Common myeloid progenitor, CD34-positive (primary cell): ENCODE results near the gene SF3B3.

Experiments used
- CTCF ChIA-PET: fragments of 350-600 bp; sonication (Branson Sonifier 250); formaldehyde crosslinking; loops from one replicate; lab custom pipeline; 2021; ENCODE audit warnings: antibody characterized with exemption; lab: Charles Lee
- POLR2A ChIA-PET: fragments of 350-600 bp; sonication (Branson Sonifier 250); formaldehyde crosslinking; loops from one replicate; lab custom pipeline; 2021; ENCODE audit warnings: antibody characterized with exemption; lab: Charles Lee
- DNase-seq, 3 donors: peaks; one replicate each; pipeline versions ENCODE4 v3.0.0 to v3.0.0-alpha.2; 2013
- H3K27ac ChIP-seq, 2 experiments: 1 replicate in 1 of 2; 2 replicates in 1 of 2; pipeline ENCODE4 v1.7.0; 2013; ENCODE audit warnings: inconsistent platforms in 2 of 2, low read length in 2 of 2, mild to moderate bottlenecking in 2 of 2, low read depth in 1 of 2, moderate library complexity in 1 of 2; ENCODE audit not compliant: severe bottlenecking in 2 of 2, insufficient read depth in 1 of 2, poor library complexity in 1 of 2
- H3K27me3 ChIP-seq, 5 experiments: replicated peaks in 2 of 5; 1 replicate in 3 of 5; 2 replicates in 2 of 5; pipeline versions ENCODE4 v1.6.1 to v1.7.0; 2013; ENCODE audit warnings: low read length in 4 of 5, mild to moderate bottlenecking in 2 of 5, moderate library complexity in 2 of 5, inconsistent platforms in 1 of 5; ENCODE audit not compliant: insufficient read depth in 5 of 5, control insufficient read depth in 4 of 5
- H3K36me3 ChIP-seq, 4 experiments: 1 replicate in 2 of 4; 2 replicates in 2 of 4; pipeline versions ENCODE4 v1.6.1 to v1.7.0; 2013; ENCODE audit warnings: low read length in 3 of 4, control low read depth in 1 of 4, mild to moderate bottlenecking in 1 of 4; ENCODE audit not compliant: control insufficient read depth in 4 of 4, insufficient read depth in 4 of 4
- H3K4me1 ChIP-seq, 4 experiments: 1 replicate in 3 of 4; 2 replicates in 1 of 4; pipeline versions ENCODE4 v1.6.1 to v1.7.1; 2013; ENCODE audit warnings: low read length in 3 of 4, mild to moderate bottlenecking in 3 of 4, control low read depth in 1 of 4, inconsistent platforms in 1 of 4, moderate library complexity in 1 of 4; ENCODE audit not compliant: control insufficient read depth in 4 of 4, insufficient read depth in 4 of 4; ENCODE audit errors: control extremely low read depth in 1 of 4
- H3K4me3 ChIP-seq, 7 experiments: 1 replicate in 4 of 7; 2 replicates in 3 of 7; pipeline versions ENCODE4 v1.5.1 to v1.7.0; 2013; ENCODE audit warnings: mild to moderate bottlenecking in 7 of 7, low read length in 6 of 7, moderate library complexity in 6 of 7, inconsistent platforms in 2 of 7, low read depth in 2 of 7, control low read depth in 1 of 7; ENCODE audit not compliant: insufficient read depth in 4 of 7, control insufficient read depth in 1 of 7; ENCODE audit errors: extremely low read depth in 1 of 7
- H3K9me3 ChIP-seq, 5 experiments: 1 replicate in 4 of 5; 2 replicates in 1 of 5; pipeline versions ENCODE4 v1.6.1 to v1.7.1; 2013; ENCODE audit warnings: low read length in 4 of 5, mild to moderate bottlenecking in 2 of 5, inconsistent platforms in 1 of 5, low read depth in 1 of 5, moderate library complexity in 1 of 5; ENCODE audit not compliant: control insufficient read depth in 4 of 5, insufficient read depth in 2 of 5; ENCODE audit errors: control extremely low read depth in 1 of 5
- WGBS: methylation state at CpG from one replicate; pipeline ENCODE4 v1.1.5; 2013; ENCODE audit not compliant: insufficient coverage; 5-methylcytosine and 5-hydroxymethylcytosine counted together

The SF3B3 gene

DNA sequence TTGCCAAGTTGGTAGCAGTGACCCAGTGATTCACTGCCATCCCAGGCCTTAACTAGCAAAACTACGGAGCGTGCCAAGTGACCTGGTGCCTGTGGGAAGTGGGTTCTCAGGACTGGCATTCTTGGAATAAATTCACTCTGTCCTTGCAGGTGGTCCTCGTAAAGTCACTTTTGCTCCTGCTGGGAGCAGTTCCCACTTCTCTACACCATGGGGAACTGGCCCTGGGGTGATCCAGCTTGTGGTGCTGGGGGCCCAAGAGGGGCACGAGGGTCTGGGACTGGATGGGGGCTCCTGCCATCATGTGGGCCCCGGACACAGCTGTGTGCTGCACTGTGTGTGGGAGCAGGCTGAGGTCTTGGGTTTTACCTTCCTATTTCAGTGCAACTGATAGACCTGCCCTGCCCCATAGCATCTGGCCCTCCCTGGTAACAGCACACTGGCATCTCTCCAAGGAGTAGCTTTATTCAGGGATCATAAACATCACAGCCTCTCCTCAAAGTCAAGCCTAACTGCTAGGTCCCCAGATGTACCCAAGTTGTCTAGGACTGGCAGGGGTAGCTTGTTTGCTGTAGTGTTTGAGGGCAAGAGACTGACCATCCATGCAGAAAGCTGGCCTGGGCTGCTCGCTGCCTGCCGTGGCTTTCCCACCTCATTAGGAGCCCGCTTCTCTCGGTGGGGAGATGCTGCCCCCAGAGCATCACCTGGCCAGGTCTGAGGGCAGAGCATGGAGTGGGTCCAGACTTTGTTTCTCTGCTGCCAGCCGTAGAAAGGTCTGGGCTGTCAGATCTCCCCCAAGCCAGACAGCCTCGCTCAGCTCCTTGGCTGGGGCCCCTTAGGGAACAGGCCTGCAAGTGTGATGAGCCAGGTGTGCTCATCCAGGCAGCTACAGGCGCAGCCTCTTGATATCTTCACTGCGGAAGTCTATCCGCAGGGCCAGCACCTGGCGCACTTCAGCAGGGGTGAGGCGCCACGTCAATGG lies 43.2 kb upstream of the SF3B3 start:
- no peak for DNase-seq
- WGBS, result 92% methylated on average over 17 of the region's 17 CpGs
- no peak overlapping the region for H3K27ac ChIP-seq
- peaks cover 5 to 58% (median 43%) of the 10 kb centered on the region in 4 experiments for H3K36me3 ChIP-seq
- H3K4me1 ChIP-seq, result peaks cover 0 to 16% (median 3%) of the 10 kb centered on the region in 4 experiments
- ChIA-PET CTCF (interaction anchor here (1.0 to 4.0 kb wide), 4 partner anchors 12 to 107 kb away, joined by 3 to 16 read pairs (median 4); no protein-coding TSS in a partner anchor), POLR2A (no interaction called here)
- no peaks in the 10 kb centered on the region for H3K9me3 ChIP-seq
- no peaks in the 10 kb centered on the region for H3K27me3 ChIP-seq
- H3K4me3 ChIP-seq, result no peak overlapping the region

- POLR2A ChIA-PET, result no interaction called here
Observed at GRCh38 chr16:70481929-70482536, 41.6 kb upstream of the SF3B3 start.

GRCh38 chr16:70482624-70483023 lies 41.0 kb upstream of the SF3B3 start:
- peaks cover 11 to 58% (median 49%) of the 10 kb centered on the region in 4 experiments for H3K36me3 ChIP-seq
- H3K27ac ChIP-seq, result no peak overlapping the region

More at GRCh38 chr16:70481929-70482536, 41.6 kb upstream of the SF3B3 start:
- Histone ChIP-seq H3K4me1 (peaks cover 0 to 16% (median 3%) of the 10 kb centered on the region in 4 experiments), H3K4me3 (no peak overlapping the region), H3K36me3 (peaks cover 9 to 58% (median 49%) of the 10 kb centered on the region in 4 experiments), H3K27ac (no peak overlapping the region), H3K9me3 (no peaks in the 10 kb centered on the region), H3K27me3 (no peaks in the 10 kb centered on the region)
- DNase-seq, result no peak
- CTCF ChIA-PET, result interaction anchor here (1.3 kb wide), 1 partner anchor 13 kb away, joined by 3 read pairs; no protein-coding TSS in a partner anchor
- 91% methylated on average over 7 of the region's 7 CpGs for WGBS

DNA sequence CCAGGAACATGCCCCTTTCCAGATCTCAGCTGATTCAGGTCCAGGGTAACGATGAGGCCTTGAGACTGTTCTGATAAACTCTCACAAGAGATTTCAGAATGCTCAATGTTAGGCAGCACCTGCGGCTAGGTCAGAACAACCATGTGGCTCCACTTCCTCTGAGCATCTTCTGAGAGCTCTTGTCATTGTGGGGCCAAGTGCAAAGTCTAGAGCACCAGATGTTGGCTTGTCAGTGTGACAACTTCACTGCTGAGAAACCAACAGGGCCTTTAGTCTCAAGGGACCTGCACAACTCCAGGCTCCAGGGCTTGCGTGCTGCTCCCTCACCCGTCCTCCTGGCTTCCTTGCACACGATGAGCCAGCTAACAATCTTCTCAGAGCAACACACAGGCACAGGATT lies 40.2 kb upstream of the SF3B3 start:
- H3K4me3 ChIP-seq, result no peak overlapping the region
- 89% methylated on average over 5 of the region's 5 CpGs for WGBS
- ChIA-PET POLR2A (no interaction called here), CTCF (interaction anchor here (0.7 to 2.0 kb wide), 4 partner anchors 10 to 89 kb away, joined by 3 to 4 read pairs (median 3); no protein-coding TSS in a partner anchor)
- DNase-seq, result no peak
- H3K4me1 ChIP-seq, result peaks cover 0 to 13% (median 3%) of the 10 kb centered on the region in 4 experiments
- peaks cover 11 to 54% (median 46%) of the 10 kb centered on the region in 4 experiments for H3K36me3 ChIP-seq
- H3K27ac ChIP-seq, result no peak overlapping the region
- H3K27me3 ChIP-seq, result no peaks in the 10 kb centered on the region
- no peaks in the 10 kb centered on the region for H3K9me3 ChIP-seq

More at GRCh38 chr16:70482624-70483023, 41.0 kb upstream of the SF3B3 start:
- Histone ChIP-seq H3K27me3 (no peaks in the 10 kb centered on the region), H3K4me1 (peaks cover 0 to 16% (median 3%) of the 10 kb centered on the region in 4 experiments), H3K4me3 (no peak overlapping the region), H3K9me3 (no peaks in the 10 kb centered on the region)
- ChIA-PET POLR2A (no interaction called here), CTCF (interaction anchor here (1.3 kb wide), 1 partner anchor 14 kb away, joined by 3 read pairs; no protein-coding TSS in a partner anchor)
- WGBS, result 94% methylated on average over 4 of the region's 5 CpGs
- no peak for DNase-seq

DNA sequence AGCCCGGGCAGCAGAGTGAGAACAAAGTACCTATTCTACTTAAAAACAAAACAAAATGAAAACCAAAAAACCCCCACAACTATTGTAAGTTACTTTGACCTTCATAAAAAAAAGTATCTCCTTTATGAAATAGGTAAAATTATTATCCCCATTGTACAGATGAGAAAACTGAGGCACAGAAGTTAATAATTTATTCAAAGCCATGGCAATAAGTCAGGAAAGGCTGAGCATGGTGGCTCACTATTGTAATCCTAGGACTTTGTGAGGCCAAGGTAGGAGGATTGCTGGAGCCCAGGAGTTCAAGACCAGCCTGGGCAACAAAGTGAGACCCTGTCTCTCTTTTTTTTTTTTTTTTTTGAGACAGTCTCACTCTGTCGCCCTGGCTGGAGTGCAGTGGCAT lies 38.7 kb upstream of the SF3B3 start:
- Histone ChIP-seq H3K36me3 (peaks cover 11 to 49% (median 39%) of the 10 kb centered on the region in 4 experiments), H3K27me3 (no peaks in the 10 kb centered on the region), H3K4me1 (no peaks in the 10 kb centered on the region), H3K27ac (no peak overlapping the region), H3K9me3 (no peaks in the 10 kb centered on the region), H3K4me3 (no peak overlapping the region)
- ChIA-PET CTCF (interaction anchor here (0.9 to 2.0 kb wide), 2 partner anchors 16 to 90 kb away, joined by 3 to 4 read pairs; no protein-coding TSS in a partner anchor), POLR2A (no interaction called here)
- no peak for DNase-seq
- no CpG with 5 or more reads among the region's 2 CpGs for WGBS

GRCh38 chr16:70490261-70490660 lies 33.4 kb upstream of the SF3B3 start:
- DNase-seq, result peak in 2 of 3 donors; percentile 36 to 43
- Histone ChIP-seq H3K36me3 (peaks cover 22 to 39% (median 26%) of the 10 kb centered on the region in 4 experiments), H3K4me3 (no peak overlapping the region), H3K4me1 (peaks cover 0 to 9% (median 2%) of the 10 kb centered on the region in 4 experiments), H3K9me3 (no peaks in the 10 kb centered on the region), H3K27me3 (no peaks in the 10 kb centered on the region), H3K27ac (no peak overlapping the region)
- ChIA-PET POLR2A (no interaction called here), CTCF (interaction anchor here (0.6 to 1.7 kb wide), 3 partner anchors 12 to 24 kb away, joined by 3 to 5 read pairs (median 4); no protein-coding TSS in a partner anchor)
- WGBS, result 47% methylated on average over 6 of the region's 6 CpGs
